TTC549 (cell line): ENCODE results near the gene ACAP2.

Experiments
- FAIRE-seq: peaks from 2 replicates; lab custom pipeline; 2012; peaks lifted over from hg19 to GRCh38; lab: Jason Lieb, UNC

The ACAP2 gene

DNA sequence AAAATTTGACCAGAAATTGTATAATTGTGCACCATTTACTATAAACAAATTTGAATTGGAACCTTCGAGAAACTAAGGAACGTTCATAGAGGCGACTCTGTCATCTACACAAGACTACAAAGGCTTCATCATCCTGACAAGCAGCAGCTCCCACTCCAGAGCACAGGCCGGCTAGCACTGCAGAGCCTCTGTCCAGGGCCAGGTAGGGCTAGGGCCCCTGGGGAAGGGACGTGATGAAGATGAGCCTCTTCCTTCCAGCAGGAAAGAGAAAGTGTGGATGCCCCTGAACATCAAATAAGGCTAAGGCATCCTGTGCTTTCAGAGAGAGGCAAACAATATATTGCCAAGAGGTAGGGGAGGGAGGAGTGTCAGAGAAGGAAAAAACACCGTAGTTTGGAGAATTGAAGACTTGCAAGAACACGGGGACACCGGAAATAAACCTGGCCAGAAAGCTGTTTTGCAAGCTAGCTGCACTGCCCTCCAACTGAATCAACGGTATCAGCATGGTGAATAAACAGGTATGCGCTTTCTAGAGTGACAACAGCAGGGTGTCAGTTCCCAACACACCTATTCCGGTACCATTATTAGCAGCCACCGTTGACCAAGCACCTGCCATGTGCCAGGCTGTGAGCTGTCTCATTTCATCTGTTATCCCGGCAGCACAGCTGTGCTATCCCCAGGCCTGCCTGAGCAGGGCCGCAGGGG, 184.2 kb downstream of the ACAP2 start:
- FAIRE-seq = no peak

GRCh38 chr3:195257454-195258448, 185.1 kb downstream of the ACAP2 start:
- no peak for FAIRE-seq

- FAIRE-seq = no peak
Observed at GRCh38 chr3:195256639-195257453, 186.0 kb downstream of the ACAP2 start.

- FAIRE-seq = no peak
Observed at GRCh38 chr3:195255571-195256501, 187.0 kb downstream of the ACAP2 start.

DNA sequence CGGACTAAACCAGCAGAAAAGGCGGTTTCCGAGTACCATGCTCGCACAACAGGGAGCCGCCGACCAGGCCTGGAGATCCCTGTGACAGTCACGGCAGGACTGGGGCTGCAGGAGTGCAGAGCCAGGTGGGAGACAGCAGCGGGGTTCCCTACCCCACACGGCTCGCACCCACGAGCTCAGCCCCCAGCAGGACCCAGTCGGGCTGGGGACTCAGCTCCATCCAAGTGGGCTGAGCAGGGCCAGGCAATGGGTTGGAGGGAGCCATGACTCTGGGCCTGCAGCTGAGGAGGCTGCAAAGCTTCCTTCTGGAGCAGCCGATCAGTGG, 187.7 kb downstream of the ACAP2 start:
- no peak for FAIRE-seq

GRCh38 chr3:195254454-195255175, 188.2 kb downstream of the ACAP2 start:
- FAIRE-seq = no peak

DNA sequence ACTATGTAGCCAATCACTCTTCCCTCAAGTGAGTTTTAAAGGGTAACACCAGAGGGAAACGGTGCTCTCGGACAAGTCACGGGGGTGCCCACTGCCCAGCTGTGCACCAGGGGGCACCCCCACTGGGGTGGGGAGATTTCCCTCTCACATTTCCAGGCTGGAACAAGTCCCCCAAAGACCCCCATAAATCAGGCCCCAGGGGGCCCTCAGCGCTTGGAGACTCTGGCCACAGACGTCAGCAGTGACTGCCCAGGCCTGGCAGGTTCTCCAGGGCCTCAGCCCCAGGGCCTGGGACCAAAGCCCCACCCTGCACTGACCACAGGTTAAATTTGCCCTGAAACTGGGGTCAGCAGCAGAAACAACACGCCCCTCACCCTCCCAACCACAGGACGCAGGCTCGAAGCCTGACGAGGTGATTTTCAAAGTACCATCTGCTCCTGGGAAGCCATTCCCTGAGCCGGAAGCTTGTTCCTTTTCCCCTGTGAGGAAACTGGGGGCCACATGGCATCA, 188.8 kb downstream of the ACAP2 start:
- no peak for FAIRE-seq

- no peak for FAIRE-seq
Observed at GRCh38 chr3:195251336-195252065, 191.3 kb downstream of the ACAP2 start.

GRCh38 chr3:195250473-195251251, 192.2 kb downstream of the ACAP2 start:
- FAIRE-seq = no peak

DNA sequence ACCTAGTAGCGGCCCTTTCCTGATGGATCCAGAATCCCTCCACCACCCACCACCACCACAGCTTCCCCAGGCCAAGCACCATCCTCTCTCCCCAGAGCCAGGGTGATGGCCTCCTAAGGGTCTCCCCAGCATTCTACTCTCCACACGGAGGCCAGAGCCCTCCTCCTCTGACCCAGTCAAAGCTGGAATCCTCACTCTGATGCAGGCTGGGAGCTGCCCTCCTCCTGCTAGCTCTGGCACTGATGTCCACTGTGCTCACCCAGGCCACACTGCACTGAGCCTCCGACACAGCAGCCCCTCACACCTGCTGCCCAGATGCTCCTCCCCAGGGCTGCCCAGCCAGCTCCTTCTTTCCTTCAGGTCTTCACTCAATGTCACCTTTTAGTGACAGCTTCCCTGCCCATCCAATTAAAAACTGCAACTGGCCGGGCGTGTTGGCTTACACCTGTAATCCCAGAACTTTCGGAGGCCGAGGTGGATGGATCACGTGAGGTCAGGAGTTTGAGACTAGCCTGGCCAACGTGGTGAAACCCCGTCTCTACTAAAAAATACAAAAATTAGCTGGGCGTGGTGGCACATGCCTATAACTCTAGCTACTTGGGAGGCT, 192.9 kb downstream of the ACAP2 start:
- no peak for FAIRE-seq

GRCh38 chr3:195249057-195249770, 193.6 kb downstream of the ACAP2 start:
- FAIRE-seq = no peak

GRCh38 chr3:195248281-195248680, 194.5 kb downstream of the ACAP2 start:
- FAIRE-seq = no peak

DNA sequence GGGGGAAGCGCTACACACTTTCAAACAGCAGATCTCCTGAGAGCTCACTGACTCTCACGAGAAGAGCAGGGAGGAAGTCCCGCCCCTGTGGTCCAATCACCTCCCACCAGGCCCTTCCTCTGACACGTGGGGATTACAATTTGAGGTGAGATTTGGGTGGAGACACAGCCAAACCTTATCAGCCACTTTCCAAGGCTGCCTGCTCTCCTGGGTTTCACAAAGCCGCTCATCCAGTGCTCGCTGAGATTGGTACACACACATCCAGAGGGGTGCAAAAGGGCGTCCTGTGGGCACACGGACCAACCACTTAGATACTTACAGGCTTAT, 195.0 kb downstream of the ACAP2 start:
- no peak for FAIRE-seq

GRCh38 chr3:195247086-195247862, 195.5 kb downstream of the ACAP2 start:
- FAIRE-seq = no peak

DNA sequence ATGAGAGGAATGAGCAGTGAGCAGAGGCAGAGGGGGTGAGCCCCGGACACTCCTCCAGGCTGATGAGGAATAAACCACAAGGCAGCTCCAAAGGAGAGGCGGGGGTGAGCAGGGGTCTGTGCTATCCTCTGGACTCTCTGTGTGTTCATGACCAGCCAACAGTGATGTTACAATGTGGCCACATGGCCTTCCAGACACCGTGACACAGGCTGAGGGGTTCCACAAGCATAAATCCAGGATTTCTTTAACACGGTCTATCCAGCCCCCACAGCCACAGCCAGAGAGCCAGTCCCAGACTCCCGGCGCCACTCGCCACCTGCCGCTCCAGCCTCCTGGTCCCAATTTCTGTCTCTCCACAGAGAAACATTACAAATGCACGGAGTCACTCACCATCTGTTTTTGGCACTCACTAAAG, 196.2 kb downstream of the ACAP2 start:
- no peak for FAIRE-seq

GRCh38 chr3:195245531-195245951, 197.3 kb downstream of the ACAP2 start:
- no peak for FAIRE-seq
